ENCODE results near the gene SYT7.
"Not testable (repeated sequence)": the region's sequence is repeated elsewhere in the genome, so short reads cannot be mapped to it uniquely, and the experiment has no call there.

SYT7 gene, protein sequence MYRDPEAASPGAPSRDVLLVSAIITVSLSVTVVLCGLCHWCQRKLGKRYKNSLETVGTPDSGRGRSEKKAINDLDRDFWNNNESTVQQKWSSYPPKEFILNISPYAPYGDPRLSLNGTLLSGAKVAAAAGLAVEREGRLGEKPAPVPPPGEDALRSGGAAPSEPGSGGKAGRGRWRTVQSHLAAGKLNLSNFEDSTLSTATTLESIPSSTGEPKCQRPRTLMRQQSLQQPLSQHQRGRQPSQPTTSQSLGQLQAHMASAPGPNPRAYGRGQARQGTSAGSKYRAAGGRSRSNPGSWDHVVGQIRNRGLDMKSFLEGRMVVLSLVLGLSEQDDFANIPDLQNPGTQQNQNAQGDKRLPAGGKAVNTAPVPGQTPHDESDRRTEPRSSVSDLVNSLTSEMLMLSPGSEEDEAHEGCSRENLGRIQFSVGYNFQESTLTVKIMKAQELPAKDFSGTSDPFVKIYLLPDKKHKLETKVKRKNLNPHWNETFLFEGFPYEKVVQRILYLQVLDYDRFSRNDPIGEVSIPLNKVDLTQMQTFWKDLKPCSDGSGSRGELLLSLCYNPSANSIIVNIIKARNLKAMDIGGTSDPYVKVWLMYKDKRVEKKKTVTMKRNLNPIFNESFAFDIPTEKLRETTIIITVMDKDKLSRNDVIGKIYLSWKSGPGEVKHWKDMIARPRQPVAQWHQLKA

DNA sequence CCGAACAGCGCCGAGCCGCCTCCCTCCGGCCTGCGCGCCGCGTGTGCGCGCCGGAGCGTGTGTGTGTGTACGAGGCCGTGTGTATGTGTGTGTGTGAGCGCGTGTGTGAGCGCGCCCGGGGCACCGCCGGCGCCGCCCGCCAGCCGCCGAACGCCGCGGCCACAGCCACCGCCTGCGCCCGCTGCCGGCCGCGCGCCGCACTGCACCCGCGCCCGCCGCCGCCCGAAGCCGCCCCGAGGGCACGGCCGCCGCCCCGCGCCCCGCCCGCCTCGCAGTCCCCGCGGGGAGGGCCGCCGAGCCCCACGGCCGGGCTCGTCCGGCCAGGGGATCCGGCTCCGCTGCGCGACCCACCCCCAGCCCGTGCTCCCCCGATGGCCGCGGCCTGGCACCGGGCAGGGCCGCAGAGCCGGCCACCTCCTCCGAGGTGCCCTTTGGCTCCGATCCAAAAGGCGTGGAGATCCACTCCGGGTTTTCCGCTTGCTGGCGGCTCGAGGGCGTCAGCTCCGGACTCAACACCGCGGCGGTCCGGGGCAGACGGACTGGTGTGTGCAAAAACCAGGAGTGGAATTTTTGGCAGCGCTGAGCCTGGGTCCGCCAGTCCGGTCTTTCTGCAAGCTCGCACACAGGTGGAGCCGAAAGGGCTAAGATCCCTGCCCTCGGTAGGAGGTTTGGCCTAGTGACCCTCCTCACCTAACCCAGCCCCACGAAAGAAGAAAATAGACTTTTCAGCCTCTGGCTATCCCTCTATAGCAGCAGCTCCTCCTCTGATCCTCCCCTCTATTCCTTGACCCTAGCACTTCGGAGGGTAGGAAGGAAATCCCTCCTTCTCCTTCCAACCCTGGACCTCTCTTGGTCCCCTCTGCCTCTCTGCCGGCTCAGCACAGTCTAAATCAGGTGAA lies at the start of gene SYT7:
SYT7 (minus strand) TSS at position 47 of the 899 bp plus-strand sequence. CDS start 256 bp downstream, outside the sequence.
- peak; percentile 96 for DNase-seq

- DNase-seq, result no peak
These were observed 49.2 kb upstream of the SYT7 start for GRCh38 chr11:61630089-61630488.

DNA sequence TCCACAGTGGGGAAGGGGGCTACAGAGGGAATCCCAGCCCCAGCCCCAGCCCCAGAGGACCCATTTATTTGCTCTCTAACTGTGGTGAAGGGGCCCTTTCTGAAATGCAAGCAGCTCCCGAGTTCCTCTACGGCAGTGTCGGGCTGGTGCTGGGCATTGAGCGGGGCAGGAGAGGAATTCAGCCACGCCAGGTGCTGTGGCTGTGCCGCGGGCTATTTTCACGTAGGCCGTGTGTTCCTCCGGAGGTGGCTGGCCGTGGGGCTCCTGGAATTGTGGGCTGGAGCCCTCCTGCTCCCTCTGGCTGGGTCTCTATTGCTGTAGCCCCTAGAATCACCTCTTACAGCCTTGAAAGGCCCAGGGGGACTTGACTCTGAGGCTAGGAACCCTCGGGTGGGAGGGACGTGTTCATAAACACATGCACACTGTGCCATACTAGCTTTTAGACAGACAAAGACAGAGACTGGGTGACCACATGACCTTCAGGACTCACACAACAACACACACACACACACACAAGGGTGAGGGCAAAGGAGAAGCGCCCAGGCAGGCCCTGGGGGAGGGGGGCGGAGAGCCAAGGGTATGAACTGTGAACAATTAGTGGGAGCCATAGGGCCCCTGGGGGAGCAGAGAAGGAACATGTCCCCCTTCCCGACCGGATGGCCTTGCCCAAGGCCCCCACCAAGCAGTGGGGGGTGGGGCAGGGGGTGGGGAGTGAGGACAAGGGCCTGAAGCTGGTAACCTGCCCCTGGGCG lies 48.4 kb upstream of the SYT7 start:
- no peak for DNase-seq

GRCh38 chr11:61628662-61628970 lies 47.7 kb upstream of the SYT7 start:
- no peak for DNase-seq

GRCh38 chr11:61627850-61628661 lies 47.2 kb upstream of the SYT7 start:
- peak; percentile 56 for DNase-seq

DNA sequence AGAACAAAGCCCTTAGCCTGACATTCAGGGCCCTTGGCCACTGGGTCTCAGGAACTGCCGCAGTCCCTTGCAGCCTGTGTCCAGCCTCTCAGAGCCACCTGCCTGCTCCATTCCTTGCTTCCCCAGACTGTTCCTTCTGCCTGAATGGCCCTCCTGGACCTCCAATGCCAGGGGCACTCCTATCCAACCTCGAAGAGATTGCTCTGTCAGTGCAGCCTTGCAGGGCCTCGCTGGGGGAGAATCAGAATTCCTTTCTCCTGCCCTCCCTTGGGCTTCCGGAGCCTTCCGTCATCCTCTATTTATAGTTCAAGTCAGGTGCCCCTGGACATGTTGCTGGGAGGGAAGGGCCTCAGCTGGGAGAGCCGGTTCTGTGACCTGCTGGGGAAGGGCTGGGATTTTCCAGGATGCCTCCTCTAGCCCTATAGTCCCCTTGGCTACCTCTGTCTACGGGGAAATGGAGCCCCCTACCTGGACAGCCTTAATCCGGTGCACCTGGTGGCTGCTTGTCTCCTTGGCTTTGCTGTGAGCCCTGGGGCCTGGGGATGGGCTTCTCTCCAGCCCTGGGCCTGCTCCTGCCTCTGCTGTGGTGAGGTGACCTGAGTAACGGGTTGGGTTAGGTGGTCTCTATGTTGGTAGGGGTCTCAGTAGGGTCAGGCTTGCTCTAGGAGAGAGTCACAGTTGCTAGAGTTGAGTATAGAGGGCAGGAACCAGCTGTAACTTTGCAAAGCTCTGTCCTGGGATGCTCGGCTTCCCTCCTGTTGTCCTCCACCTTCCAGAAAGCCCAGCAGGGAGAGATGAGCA lies 45.9 kb upstream of the SYT7 start:
- DNase-seq, result peak; percentile 42

- no peak for DNase-seq
These were observed 44.6 kb upstream of the SYT7 start for GRCh38 chr11:61625525-61625924.

- no peak for DNase-seq
These were observed 41.2 kb upstream of the SYT7 start for GRCh38 chr11:61621917-61622585.

DNA sequence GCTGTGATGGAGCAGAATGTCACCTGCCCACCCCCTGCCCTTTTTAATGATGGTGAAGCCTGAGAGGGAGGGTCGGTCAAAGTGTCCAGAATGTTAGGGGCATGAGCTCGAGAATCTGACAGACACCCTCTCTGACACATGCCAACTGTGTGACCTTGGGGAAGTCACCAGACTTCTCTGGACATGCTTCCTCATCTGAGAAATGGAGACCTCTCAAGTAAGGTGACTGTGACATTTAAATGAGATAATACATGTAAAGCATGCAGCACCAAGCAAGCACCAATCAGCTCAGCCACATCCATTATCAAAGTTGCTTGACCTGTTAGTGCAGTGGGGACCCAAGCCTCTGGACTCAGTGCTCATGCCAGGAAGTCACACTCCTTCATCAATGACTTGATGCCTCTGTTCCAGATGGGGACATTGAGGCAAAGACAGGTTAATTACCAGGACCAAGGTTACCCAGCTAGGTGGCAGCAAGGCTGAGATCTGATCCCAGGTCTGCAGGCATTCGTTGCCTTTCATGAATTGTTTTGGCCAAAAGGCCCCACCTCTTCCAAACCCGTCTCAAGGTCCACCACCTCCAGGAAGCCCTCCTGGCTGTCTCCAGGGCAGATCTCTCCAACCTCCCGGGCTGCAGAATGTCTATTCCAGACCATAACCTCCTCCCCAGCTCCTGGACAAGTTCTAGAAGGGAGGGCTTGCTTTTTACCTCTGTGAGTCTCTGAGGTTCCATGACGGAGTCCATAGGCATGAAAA lies 38.8 kb upstream of the SYT7 start:
- no peak for DNase-seq

DNA sequence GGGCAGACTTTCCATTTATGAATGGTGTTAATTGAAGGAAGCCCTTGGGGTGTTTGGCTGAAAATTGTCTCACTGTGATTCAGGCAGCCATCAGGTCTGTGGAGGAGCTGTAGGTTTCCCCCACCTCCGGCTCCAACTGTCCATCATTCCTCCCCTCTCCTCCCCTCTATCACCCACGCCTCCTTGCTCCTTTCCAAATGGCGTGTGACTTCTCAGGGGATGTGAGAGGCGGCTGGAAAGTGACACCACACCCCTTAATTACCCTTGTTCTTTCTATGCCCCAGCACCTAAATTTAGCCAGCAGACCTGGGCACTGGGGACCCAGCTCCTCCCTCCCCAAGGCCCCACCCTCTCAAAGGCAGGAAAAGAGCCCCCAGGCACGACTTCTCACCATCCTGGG lies 38.1 kb upstream of the SYT7 start:
- DNase-seq, result no peak

GRCh38 chr11:61617515-61617914 lies 36.6 kb upstream of the SYT7 start:
- DNase-seq, result no peak

- DNase-seq, result no peak
These were observed 35.6 kb upstream of the SYT7 start for GRCh38 chr11:61616434-61616833.

GRCh38 chr11:61614782-61615181 lies 33.9 kb upstream of the SYT7 start:
- DNase-seq, result not testable (repeated sequence)

GRCh38 chr11:61613870-61614269 lies 33.0 kb upstream of the SYT7 start:
- no peak for DNase-seq

DNA sequence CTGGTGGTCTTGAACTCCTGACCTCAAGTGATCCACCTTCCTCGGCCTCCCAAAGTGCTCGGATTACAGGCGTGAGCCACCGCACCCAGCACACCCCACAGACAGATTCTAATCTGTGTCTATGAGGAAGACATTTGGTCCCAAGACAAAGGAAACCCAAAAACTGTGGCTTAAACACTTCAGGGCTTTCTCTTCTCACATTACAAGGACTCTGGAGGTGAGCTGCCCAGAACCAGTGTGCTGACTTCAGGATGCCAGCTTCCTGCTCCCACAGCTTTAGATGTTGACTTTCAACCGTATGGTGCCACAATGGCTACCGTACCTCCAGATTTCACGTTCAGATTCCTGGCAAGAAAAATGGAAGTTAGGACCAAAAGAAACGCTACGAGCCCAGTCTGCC lies 32.2 kb upstream of the SYT7 start:
- no peak for DNase-seq

GRCh38 chr11:61611309-61611708 lies 30.4 kb upstream of the SYT7 start:
- no peak for DNase-seq

- DNase-seq, result no peak
These were observed 30.0 kb upstream of the SYT7 start for GRCh38 chr11:61610905-61611304.

DNA sequence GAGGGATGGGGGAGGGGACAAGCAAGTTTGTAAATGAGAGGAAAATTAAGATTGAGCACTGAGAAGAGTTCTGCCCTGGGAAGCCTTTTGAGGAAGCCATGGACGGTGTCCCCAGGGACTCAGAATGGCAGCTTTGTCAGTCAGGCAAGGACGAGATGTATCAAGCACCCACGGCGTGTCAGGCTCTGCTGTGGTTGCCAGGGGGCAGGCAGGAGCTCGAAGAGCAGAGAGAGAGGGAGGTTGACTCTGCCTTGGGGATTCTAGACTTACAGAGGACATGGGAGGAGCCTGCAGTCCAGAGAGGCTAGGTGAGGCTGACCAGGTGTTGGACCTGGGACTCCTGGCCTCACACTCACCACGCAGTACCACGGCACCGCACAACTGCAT lies 29.1 kb upstream of the SYT7 start:
- DNase-seq, result peak; percentile 78
